ENCODE measurements around the gene TMEM145.
A peak's percentile ranks its signal among the peaks of the same experiment; 100 is the strongest.
"Not testable (repeated sequence)": the region's sequence is repeated elsewhere in the genome, so short reads cannot be mapped to it uniquely, and the experiment has no call there.

The TMEM145 gene

GRCh38 chr19:42324655-42325307, 11.7 kb downstream of the TMEM145 start:
- H3K4me3 ChIP-seq (ENCODE audit: low read length): peak overlapping the region; percentile 21; the same call in 1 of the 2 replicates

GRCh38 chr19:42325308-42325895, 12.3 kb downstream of the TMEM145 start, which contains the start of gene MEGF8:
Gene MEGF8 (plus strand): TSS chr19:42325635. CDS start chr19:42326244, 609 bp downstream.
- TF ChIP-seq ZNF274 (IDR thresholded peaks at IDR 0.05; ENCODE audit: low read depth, low read length): no peak
- H3K4me3 ChIP-seq (ENCODE audit: low read length): peak within 1 kb of the TSS; percentile 93

More at GRCh38 chr19:42324655-42325307, 11.7 kb downstream of the TMEM145 start:
- TF ChIP-seq ZNF274 (IDR thresholded peaks at IDR 0.05; ENCODE audit: low read depth, low read length): no peak

DNA sequence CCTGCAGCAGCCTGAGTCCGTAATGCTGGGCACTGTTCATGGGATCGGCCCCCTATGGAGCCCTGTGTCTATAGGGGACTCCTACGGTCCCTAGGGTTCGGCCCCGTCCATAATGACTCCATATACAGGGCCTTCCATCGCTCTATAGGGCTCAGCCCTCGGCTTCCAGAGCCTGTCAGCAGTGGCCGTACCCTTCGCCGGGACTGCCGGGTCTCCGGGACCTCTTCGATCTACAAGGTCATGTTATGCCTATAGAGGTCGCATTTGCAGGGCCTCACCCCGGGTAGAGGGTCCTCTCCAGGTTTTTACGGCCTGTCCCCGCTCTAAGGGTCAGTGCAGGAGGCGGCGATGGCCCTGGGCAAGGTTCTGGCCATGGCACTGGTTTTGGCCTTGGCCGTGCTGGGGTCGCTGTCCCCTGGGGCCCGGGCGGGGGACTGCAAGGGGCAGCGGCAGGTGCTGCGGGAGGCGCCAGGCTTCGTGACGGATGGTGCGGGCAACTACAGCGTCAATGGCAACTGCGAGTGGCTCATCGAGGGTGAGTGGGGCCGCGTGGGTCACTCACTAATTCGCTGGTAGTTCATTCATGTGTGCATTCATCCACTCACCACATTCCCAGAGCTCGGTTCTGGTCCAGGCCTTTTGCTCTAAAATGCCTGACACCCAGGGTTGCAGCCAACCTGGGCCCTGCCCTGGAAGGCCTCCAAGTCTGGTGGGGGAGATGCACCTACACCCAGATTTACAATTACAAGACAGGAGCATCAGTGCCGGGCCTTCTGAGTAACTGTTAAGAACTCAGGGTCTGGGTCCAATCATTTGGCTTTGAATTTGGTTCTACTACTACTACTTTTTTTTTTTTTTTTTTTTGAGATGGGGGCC, 13.0 kb downstream of the TMEM145 start:
- peak overlapping the region; percentile 93 for H3K4me3 ChIP-seq (ENCODE audit: low read length)
- TF ChIP-seq ZNF274 (IDR thresholded peaks at IDR 0.05; ENCODE audit: low read depth, low read length): no peak

DNA sequence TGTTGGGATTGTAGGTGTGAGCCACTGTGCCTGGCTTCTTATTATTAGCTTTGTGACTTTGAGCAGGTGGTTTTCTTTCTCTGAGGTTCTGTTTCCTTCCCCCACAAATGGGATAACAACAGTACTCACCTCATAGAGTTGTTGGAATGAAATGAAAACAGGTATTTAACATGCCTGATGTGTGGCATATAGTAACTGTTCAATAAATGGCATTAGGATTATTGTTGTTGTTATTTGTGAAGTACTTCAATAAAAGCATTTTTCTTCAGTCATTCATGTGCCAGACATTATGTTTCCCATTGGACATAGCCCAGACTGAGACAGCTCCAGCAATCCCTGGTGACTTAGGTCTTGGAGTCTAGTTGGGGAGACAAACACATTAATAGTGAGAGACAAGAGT, 13.9 kb downstream of the TMEM145 start:
- TF ChIP-seq ZNF274 (IDR thresholded peaks at IDR 0.05; ENCODE audit: low read depth, low read length): no peak
- no peak overlapping the region for H3K4me3 ChIP-seq (ENCODE audit: low read length)

DNA sequence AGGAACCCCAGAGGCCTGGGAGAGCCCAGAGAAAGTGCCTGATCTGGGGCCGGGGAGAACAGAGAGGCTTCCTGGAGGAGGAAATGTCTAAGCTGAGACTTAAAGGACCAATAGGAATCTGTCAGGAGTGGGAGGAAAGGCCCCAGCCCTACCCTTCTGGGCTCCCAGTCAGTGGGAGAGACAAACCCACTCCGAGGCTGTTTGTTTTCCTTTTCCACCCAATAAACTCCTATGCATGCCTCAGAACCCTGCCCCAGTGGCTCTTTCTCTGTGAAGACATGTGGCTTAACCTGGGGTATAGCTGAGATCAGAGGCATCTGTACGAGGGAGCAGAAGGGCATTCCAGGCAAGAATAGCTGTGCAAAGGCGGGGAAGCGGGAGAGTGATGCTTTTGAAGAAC, 14.3 kb downstream of the TMEM145 start:
- no peak overlapping the region for H3K4me3 ChIP-seq (ENCODE audit: low read length)
- TF ChIP-seq ZNF274 (IDR thresholded peaks at IDR 0.05; ENCODE audit: low read depth, low read length): no peak

DNA sequence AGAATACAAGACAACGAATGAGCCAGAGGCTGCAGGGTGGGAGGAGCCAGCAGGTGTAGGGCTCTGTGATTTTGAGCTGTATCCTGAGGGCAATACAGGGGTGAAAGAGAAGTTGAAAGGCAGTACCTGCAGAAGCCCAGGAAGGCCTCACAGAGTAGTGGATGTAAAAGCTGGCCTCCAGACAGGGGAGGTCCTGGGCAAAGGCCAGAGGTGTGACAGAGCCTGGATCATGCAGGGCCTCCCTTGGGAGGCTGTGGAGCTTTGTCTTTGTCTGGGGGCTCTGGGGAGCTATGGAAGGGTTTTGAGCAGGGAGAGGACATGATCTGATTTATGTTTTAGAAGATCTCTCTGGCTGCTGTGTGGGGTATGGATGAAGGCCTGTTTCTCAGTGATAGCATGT, 15.0 kb downstream of the TMEM145 start:
- no peak overlapping the region for H3K4me3 ChIP-seq (ENCODE audit: low read length)
- no peak for TF ChIP-seq ZNF274 (IDR thresholded peaks at IDR 0.05; ENCODE audit: low read depth, low read length)

- no peak for TF ChIP-seq ZNF274 (IDR thresholded peaks at IDR 0.05; ENCODE audit: low read depth, low read length)
- H3K4me3 ChIP-seq (ENCODE audit: low read length): no peak overlapping the region
Observed at GRCh38 chr19:42328854-42329253, 15.7 kb downstream of the TMEM145 start.

GRCh38 chr19:42330241-42330711, 17.2 kb downstream of the TMEM145 start:
- no peak for TF ChIP-seq ZNF274 (IDR thresholded peaks at IDR 0.05; ENCODE audit: low read depth, low read length)
- no peak overlapping the region for H3K4me3 ChIP-seq (ENCODE audit: low read length)

- H3K4me3 ChIP-seq (ENCODE audit: low read length): not testable (repeated sequence)
Observed at GRCh38 chr19:42331333-42331732, 18.2 kb downstream of the TMEM145 start.

GRCh38 chr19:42332059-42332458, 18.9 kb downstream of the TMEM145 start:
- no peak for TF ChIP-seq ZNF274 (IDR thresholded peaks at IDR 0.05; ENCODE audit: low read depth, low read length)
- no peak overlapping the region for H3K4me3 ChIP-seq (ENCODE audit: low read length)

DNA sequence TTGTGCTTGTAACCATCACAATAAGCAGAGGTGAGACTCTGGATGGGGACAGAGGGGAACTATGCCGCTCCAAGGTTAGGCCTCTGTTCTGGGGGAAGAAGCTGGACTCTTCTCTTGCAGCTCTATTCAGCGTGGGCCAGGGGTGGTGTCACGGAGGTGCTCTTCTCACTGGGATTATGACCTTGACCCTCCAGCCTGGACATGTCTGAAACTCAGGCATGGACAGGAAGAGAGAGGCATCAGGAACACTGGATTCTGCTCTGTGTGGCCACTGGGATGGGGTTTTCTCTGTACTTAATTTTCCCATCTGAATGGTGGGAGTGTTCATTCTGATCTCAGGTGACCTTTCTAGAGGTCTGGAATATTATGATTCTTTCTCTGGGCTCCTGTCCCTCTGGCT, 19.9 kb downstream of the TMEM145 start:
- H3K4me3 ChIP-seq (ENCODE audit: low read length): no peak overlapping the region
- TF ChIP-seq ZNF274 (IDR thresholded peaks at IDR 0.05; ENCODE audit: low read depth, low read length): no peak

DNA sequence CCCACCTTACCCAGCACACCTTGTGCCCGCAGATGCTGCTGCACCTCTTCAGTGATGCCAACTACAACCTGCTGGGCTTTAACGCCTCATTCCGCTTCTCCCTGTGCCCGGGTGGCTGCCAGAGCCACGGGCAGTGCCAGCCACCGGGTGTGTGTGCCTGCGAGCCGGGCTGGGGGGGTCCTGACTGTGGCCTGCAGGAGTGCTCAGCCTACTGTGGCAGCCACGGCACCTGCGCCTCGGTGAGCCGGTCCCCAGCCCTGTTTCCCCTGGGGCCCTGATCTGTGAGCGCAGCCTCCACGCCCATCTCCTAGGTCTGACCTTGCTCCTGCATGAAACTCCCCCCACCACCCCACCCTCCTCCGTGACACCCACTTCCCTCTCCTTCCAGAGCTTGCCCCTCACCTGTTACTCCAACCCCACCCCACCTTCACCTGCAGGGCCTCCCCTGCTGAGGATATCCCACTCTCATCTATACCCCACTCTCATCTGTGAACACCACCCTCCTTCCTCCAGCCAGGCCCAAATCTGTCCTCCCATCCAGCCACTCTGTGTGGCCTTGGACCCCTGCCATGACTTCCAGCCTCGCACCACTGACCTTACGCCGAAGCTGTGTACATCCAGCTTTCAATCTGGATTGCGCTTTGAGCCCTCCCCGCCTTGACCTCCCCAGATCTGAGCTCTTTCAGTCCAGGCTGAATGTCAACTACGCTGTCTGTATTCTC, 21.0 kb downstream of the TMEM145 start:
- H3K4me3 ChIP-seq (ENCODE audit: low read length): no peak overlapping the region
- TF ChIP-seq ZNF274 (IDR thresholded peaks at IDR 0.05; ENCODE audit: low read depth, low read length): no peak

DNA sequence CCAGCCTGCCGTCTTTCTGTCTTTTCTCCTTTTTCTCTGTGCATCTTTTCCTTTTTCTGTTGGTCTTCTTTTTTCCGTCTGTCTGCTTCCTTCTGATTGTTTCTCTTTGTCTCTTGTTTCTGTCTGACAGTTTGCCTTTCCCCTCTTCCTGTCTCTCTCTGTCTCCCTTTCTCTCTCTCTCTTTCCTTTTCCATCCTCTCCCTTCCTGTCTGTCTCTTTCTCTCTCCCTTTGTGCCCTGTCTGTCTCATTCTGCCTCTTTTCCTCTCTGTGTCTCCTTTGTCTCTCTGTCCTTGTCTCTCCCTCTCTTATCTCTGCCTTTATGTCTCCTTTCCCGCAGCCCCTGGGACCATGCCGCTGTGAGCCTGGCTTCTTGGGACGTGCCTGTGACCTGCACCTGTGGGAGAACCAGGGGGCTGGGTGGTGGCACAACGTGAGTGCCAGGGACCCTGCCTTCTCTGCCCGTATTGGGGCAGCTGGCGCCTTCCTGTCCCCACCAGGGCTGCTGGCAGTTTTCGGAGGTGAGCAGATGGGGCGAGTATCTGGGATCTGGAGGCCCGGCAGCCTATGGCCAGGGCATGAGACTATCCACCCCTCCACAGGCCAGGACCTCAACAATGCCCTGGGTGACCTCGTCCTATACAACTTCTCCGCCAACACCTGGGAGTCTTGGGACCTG, 21.7 kb downstream of the TMEM145 start:
- TF ChIP-seq ZNF274 (IDR thresholded peaks at IDR 0.05; ENCODE audit: low read depth, low read length): no peak
- no peak overlapping the region for H3K4me3 ChIP-seq (ENCODE audit: low read length)

Data from GM08714 (cell line).